Coronary artery (tissue), 2 donors: ENCODE measurements around the gene BUD13.

Experiments used
- DNase-seq: peaks from one replicate; pipeline ENCODE4 v3.0.0-alpha.2; 2017; ENCODE audit warnings: low spot score
- H3K27ac ChIP-seq, 2 donors: fragments of 200-600 bp; sonication (generic); one replicate each; pipeline ENCODE4 v1.5.1; 2016 to 2019
- H3K4me3 ChIP-seq: fragments of 200-600 bp; sonication (generic); 2 replicates; pipeline ENCODE4 v1.5.1; 2016; ENCODE audit warnings: mild to moderate bottlenecking, moderate library complexity
- TF ChIP-seq, protein P1 (sequence below): fragments of 200-600 bp; sonication (generic); IDR thresholded peaks from one replicate; pipeline ENCODE4 v1.5.1; 2019; ENCODE audit warnings: antibody characterized with exemption

The BUD13 gene

DNA sequence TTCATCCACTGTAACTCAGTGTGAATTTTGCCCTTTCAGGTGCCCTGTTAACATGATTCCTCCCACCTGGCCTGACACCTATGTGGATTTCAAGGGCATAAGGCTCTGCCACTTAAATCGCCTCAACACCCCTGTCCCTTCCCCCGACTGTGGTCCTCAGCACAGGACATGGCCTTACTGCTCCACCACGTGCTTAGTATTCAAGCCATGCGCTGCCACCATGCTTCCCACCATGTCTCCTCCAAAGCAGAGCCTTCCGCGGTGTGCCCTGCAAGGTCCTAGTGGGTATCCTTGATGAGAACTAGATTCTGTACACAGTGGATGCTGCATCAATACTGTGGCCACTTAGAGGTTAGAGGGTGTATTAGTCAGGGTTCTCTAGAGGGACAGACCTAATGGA, 51.9 kb downstream of the BUD13 start:
- Histone ChIP-seq H3K27ac (no peak overlapping the region), H3K4me3 (no peak overlapping the region)
- no peak for DNase-seq
- TF ChIP-seq, protein P1, sequence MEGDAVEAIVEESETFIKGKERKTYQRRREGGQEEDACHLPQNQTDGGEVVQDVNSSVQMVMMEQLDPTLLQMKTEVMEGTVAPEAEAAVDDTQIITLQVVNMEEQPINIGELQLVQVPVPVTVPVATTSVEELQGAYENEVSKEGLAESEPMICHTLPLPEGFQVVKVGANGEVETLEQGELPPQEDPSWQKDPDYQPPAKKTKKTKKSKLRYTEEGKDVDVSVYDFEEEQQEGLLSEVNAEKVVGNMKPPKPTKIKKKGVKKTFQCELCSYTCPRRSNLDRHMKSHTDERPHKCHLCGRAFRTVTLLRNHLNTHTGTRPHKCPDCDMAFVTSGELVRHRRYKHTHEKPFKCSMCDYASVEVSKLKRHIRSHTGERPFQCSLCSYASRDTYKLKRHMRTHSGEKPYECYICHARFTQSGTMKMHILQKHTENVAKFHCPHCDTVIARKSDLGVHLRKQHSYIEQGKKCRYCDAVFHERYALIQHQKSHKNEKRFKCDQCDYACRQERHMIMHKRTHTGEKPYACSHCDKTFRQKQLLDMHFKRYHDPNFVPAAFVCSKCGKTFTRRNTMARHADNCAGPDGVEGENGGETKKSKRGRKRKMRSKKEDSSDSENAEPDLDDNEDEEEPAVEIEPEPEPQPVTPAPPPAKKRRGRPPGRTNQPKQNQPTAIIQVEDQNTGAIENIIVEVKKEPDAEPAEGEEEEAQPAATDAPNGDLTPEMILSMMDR = no peak

DNA sequence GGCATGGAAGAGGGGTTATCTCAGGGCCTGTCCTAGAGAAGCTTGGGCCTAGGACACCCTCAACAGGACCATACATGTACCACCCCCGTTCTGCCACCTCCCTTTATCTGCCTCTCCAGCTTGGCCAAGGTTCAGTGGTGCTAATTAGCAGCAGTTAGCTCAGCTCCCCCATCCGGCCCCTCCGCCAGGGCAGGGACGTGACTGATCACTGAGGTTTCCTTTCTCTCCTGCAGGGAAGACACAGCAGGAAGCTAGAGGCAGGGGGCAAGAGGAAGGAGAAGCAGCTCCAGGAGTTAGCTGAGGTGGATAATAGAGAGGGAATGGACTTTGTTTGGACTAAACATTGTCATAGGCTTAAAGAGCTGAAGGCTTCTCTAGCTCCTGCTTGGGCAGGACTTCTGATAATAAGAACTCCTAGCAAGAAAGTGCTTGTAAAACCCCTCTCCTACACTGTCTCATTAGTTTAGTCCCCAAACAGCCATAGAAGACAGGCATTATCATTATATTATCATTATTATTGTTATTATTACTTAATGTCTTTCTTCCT, 53.8 kb downstream of the BUD13 start:
- Histone ChIP-seq H3K27ac (no peak overlapping the region), H3K4me3 (no peak overlapping the region)
- DNase-seq = no peak
- TF ChIP-seq, protein P1 = no peak

DNA sequence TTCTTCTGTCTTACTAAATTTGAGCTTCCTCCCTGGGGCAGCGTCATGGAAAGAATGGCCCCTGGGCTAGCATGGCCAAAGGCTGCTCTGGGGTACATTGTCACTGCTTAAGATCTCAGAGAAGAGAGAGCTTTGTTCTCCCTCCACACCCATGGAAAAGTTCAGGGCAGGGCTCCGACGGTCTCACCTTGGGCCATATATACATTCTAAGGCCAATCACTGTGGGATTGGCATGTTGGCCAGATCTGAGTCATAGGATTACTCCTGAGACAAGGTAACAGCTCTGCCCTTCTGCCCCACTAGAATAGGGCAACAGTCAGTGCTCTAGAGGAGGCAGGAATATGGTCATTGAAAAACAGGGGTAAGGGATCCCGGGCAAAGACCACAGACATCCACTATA, 56.2 kb downstream of the BUD13 start:
- no peak for DNase-seq
- Histone ChIP-seq H3K4me3 (no peak overlapping the region), H3K27ac (no peak overlapping the region)
- TF ChIP-seq, protein P1 = no peak

DNA sequence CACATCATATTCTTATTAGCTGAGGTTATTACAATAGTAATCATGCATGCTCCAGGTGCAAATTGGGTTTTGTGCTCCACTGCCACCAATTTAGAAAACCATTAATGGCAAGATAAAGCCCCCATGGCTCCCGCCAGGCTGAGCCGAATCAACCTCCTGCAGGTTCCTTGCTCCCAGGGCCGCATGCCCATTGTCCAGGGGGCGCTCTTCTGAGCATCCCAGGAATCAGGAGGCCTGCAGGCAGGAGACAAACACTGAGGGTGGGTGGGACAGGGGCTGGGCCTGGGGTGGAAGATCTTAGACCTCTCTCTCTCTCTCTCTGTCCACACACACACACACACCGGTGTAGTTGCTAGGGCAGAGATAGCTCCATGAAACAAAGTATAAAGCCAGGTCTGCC, 57.4 kb downstream of the BUD13 start:
- H3K4me3 ChIP-seq = no peak overlapping the region
- no peak overlapping the region for H3K27ac ChIP-seq
- no peak for DNase-seq
- TF ChIP-seq, protein P1 = no peak

DNA sequence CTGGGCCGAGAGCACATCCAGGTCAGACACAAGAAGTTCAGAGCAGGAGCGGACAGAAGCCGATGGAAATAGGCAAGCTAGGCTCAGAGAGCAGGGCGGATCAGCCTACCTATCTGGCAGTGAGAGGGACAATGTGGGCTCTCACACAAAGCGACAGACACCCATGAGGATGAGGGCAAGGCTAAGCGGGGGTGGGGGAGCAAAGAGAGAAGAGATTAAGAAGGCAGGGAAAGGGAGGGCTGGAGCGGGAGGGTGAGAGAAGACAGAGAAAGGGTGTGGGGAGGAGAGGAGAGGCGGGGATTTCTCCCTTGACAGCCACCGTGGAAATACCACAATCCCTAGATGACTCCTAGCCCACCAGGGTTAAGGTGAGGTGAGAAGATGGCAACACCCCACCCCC, 57.9 kb downstream of the BUD13 start:
- DNase-seq = no peak
- no peak overlapping the region for H3K4me3 ChIP-seq

DNA sequence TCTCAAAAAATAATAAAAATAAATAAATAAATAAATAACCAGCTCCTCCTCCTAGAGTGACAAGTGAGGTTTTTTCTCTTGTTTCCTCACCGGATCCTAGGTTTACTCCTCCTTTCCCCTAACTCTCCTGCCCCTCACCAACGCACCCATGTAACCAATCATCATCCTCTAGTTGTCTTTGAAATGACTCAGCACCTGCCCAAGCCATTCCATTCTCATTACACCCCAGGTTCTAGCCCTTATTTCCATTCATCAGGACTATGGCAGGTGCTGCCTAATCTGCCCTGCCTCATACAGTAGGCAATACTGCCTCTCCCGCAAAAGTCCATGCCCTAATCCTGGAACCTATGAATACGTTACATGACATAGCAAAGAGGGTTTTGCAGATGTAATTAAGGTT, 60.4 kb downstream of the BUD13 start:
- H3K4me3 ChIP-seq = no peak overlapping the region
- no peak overlapping the region for H3K27ac ChIP-seq
- DNase-seq = no peak
- TF ChIP-seq, protein P1 = no peak

More for the DNA sequence above, 57.9 kb downstream of the BUD13 start:
- no peak overlapping the region for H3K27ac ChIP-seq
- TF ChIP-seq, protein P1 = no peak

DNA sequence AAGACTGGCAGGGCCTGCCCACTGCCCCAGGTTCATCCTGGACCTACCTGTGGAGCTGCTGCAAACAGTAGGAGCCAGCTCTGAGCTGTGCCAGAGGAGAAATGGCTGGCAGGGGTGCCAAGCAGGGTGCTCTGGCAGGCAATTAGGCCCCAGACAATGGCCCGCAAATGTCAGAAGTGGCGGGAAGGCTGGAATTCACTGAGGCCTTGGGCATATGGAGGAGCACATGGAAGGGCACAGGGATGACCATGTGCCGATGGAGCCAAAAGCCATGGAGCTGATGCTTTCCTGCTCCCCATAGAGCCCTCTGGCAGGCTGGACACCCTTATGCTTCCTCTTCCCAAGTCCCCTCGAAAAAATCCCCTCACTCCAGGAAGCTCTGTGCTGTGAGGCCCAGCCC, 62.0 kb downstream of the BUD13 start:
- no peak for DNase-seq

More for the DNA sequence above, 62.0 kb downstream of the BUD13 start:
- Histone ChIP-seq H3K27ac (no peak overlapping the region), H3K4me3 (no peak overlapping the region)
- TF ChIP-seq, protein P1 = no peak
